DOHH2 (cell line): Measurements from ENCODE around the gene TRPC1.

Source experiments
- H3F3A ChIP-seq: fragments of 200-600 bp; sonication (generic), shearing (Covaris generic); 2 replicates; pipeline ENCODE4 v1.6.0; 2016; ENCODE audit warnings: antibody characterized with exemption, mild to moderate bottlenecking; ENCODE audit not compliant: control insufficient read depth, insufficient read depth
- H3K27ac ChIP-seq: fragments of 200-600 bp; sonication (generic); 2 replicates; pipeline ENCODE4 v1.5.1; 2014; ENCODE audit warnings: low read depth, mild to moderate bottlenecking, low read length, moderate library complexity
- H3K27me3 ChIP-seq: fragments of 200-600 bp; sonication (generic); 2 replicates; pipeline ENCODE4 v1.6.1; 2014; ENCODE audit warnings: mild to moderate bottlenecking, low read length, mixed read lengths; ENCODE audit not compliant: control insufficient read depth
- H3K36me3 ChIP-seq: fragments of 200-600 bp; sonication (generic); 2 replicates; pipeline ENCODE4 v1.6.1; 2014; ENCODE audit warnings: mild to moderate bottlenecking, low read length, moderate library complexity, mixed read lengths; ENCODE audit not compliant: control insufficient read depth
- H3K4me1 ChIP-seq: fragments of 200-600 bp; sonication (generic); 2 replicates; pipeline ENCODE4 v1.6.1; 2014; ENCODE audit warnings: mild to moderate bottlenecking, low read length, mixed read lengths; ENCODE audit not compliant: control insufficient read depth
- H3K4me2 ChIP-seq: fragments of 200-600 bp; sonication (generic); 2 replicates; pipeline ENCODE4 v1.6.0; 2014; ENCODE audit warnings: mild to moderate bottlenecking, low read length, moderate library complexity
- H3K4me3 ChIP-seq: fragments of 200-600 bp; sonication (generic); 2 replicates; pipeline ENCODE4 v1.5.1; 2014; ENCODE audit warnings: mild to moderate bottlenecking, low read length, mixed read lengths
- H3K79me2 ChIP-seq: fragments of 200-600 bp; sonication (generic); 2 replicates; pipeline ENCODE4 v1.6.1; 2014; ENCODE audit warnings: mild to moderate bottlenecking, low read length, mixed read lengths; ENCODE audit not compliant: control insufficient read depth
- H3K9me2 ChIP-seq: fragments of 200-600 bp; sonication (generic); replicated peaks from 2 replicates; pipeline ENCODE4 v1.6.1; 2014; ENCODE audit warnings: mild to moderate bottlenecking, low read length, mixed read lengths; ENCODE audit not compliant: control insufficient read depth
- H3K9me3 ChIP-seq: fragments of 200-600 bp; sonication (generic); 2 replicates; pipeline ENCODE4 v1.6.1; 2014; ENCODE audit warnings: antibody characterized with exemption, low read length, mixed read lengths; ENCODE audit not compliant: control insufficient read depth, insufficient read depth
- H4K20me1 ChIP-seq: fragments of 200-600 bp; sonication (generic); 2 replicates; pipeline ENCODE4 v1.6.0; 2014; ENCODE audit warnings: low read depth, mild to moderate bottlenecking, antibody characterized with exemption, low read length, moderate library complexity; ENCODE audit not compliant: control insufficient read depth, insufficient read depth
- CTCF ChIP-seq: fragments of 200-600 bp; sonication (generic); IDR thresholded peaks from one replicate; pipeline ENCODE4 v1.5.1; 2014; ENCODE audit warnings: antibody characterized with exemption, mild to moderate bottlenecking, low read depth, low read length; ENCODE audit not compliant: poor library complexity, severe bottlenecking
- EZH2phosphoT487 ChIP-seq: fragments of 200-600 bp; sonication (generic); IDR thresholded peaks from 2 replicates; pipeline ENCODE4 v1.6.1; 2017; ENCODE audit warnings: borderline replicate concordance, mild to moderate bottlenecking, antibody characterized with exemption, low read length, moderate library complexity, mixed read lengths

The TRPC1 gene

GRCh38 chr3:142794508-142794907, 70.7 kb downstream of the TRPC1 start:
- Histone ChIP-seq H3F3A (no peaks in the 10 kb centered on the region), H3K36me3 (no peaks in the 10 kb centered on the region), H3K4me1 (no peaks in the 10 kb centered on the region), H3K4me3 (no peak overlapping the region), H3K9me2 (no peaks in the 10 kb centered on the region), H3K9me3 (no peaks in the 10 kb centered on the region), H3K79me2 (no peaks in the 10 kb centered on the region), H3K27ac (no peak overlapping the region), H3K27me3 (no peaks in the 10 kb centered on the region), H3K4me2 (no peak overlapping the region), H4K20me1 (no peaks in the 10 kb centered on the region)
- no peak for TF ChIP-seq EZH2phosphoT487
- no peak for TF ChIP-seq CTCF

GRCh38 chr3:142795332-142795731, 71.5 kb downstream of the TRPC1 start:
- H3K27ac ChIP-seq: no peak overlapping the region
- H3K79me2 ChIP-seq: no peaks in the 10 kb centered on the region
- no peaks in the 10 kb centered on the region for H3F3A ChIP-seq
- H3K9me3 ChIP-seq: no peaks in the 10 kb centered on the region
- no peak overlapping the region for H3K4me2 ChIP-seq
- no peaks in the 10 kb centered on the region for H3K27me3 ChIP-seq
- H4K20me1 ChIP-seq: no peaks in the 10 kb centered on the region
- no peaks in the 10 kb centered on the region for H3K9me2 ChIP-seq
- no peak for TF ChIP-seq EZH2phosphoT487
- no peak for TF ChIP-seq CTCF
- no peaks in the 10 kb centered on the region for H3K4me1 ChIP-seq
- H3K4me3 ChIP-seq: no peak overlapping the region
- no peaks in the 10 kb centered on the region for H3K36me3 ChIP-seq

GRCh38 chr3:142796823-142797222, 73.0 kb downstream of the TRPC1 start:
- Histone ChIP-seq H3K4me3 (no peak overlapping the region), H3K27ac (no peak overlapping the region), H3F3A (no peaks in the 10 kb centered on the region), H3K4me2 (no peak overlapping the region), H3K36me3 (no peaks in the 10 kb centered on the region), H3K9me2 (no peaks in the 10 kb centered on the region), H3K4me1 (no peaks in the 10 kb centered on the region), H3K9me3 (no peaks in the 10 kb centered on the region), H4K20me1 (no peaks in the 10 kb centered on the region), H3K27me3 (no peaks in the 10 kb centered on the region), H3K79me2 (no peaks in the 10 kb centered on the region)
- TF ChIP-seq EZH2phosphoT487: no peak
- no peak for TF ChIP-seq CTCF

- Histone ChIP-seq H3K27me3 (no peaks in the 10 kb centered on the region), H3K4me3 (no peak overlapping the region), H3K36me3 (no peaks in the 10 kb centered on the region), H3K4me1 (no peaks in the 10 kb centered on the region), H3K79me2 (no peaks in the 10 kb centered on the region), H3K4me2 (no peak overlapping the region), H3K27ac (no peak overlapping the region), H3K9me3 (no peaks in the 10 kb centered on the region), H4K20me1 (no peaks in the 10 kb centered on the region), H3K9me2 (no peaks in the 10 kb centered on the region), H3F3A (no peaks in the 10 kb centered on the region)
- TF ChIP-seq CTCF: no peak
- TF ChIP-seq EZH2phosphoT487: no peak
Observed at GRCh38 chr3:142801746-142802145, 77.9 kb downstream of the TRPC1 start.
